Esophagus muscularis mucosa (tissue), 3 donors: ENCODE measurements around the gene KIF14.

Experiments
- EP300 ChIP-seq: sonication (generic); formaldehyde crosslinking; IDR thresholded peaks from one replicate; pipeline ENCODE4 v1.6.1; 2017; ENCODE audit warnings: antibody characterized with exemption
- TF ChIP-seq, protein P1 (sequence below), 3 experiments: fragments of 200-600 bp in 2 of 3; fragments of 450-650 bp in 1 of 3; sonication (generic) in 2 of 3; IDR thresholded peaks; one replicate each; pipeline ENCODE4 v1.5.1; 2017 to 2019; ENCODE audit warnings: antibody characterized with exemption in 3 of 3, mild to moderate bottlenecking in 2 of 3, moderate library complexity in 1 of 3

DNA sequence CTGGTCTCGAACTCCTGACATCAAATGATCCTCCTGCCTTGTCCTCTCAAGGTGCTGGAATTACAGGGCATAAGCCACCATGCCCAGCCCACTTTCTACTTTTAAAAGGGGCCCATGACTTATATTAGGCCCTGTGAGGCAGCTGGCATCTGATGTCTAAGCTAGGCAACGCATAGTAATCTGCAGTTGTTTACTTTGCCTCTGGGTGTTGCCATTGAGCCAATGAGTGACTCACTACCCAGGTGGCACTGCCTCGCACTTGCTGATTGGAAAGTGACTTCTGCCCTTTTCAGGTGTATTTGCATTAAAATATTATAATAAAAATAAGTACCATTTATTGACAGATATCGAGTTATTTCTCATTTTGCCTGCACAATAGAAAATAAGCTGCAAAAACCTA is 84.9 kb downstream of the KIF14 start:
- no peak for TF ChIP-seq EP300
- TF ChIP-seq, protein P1, sequence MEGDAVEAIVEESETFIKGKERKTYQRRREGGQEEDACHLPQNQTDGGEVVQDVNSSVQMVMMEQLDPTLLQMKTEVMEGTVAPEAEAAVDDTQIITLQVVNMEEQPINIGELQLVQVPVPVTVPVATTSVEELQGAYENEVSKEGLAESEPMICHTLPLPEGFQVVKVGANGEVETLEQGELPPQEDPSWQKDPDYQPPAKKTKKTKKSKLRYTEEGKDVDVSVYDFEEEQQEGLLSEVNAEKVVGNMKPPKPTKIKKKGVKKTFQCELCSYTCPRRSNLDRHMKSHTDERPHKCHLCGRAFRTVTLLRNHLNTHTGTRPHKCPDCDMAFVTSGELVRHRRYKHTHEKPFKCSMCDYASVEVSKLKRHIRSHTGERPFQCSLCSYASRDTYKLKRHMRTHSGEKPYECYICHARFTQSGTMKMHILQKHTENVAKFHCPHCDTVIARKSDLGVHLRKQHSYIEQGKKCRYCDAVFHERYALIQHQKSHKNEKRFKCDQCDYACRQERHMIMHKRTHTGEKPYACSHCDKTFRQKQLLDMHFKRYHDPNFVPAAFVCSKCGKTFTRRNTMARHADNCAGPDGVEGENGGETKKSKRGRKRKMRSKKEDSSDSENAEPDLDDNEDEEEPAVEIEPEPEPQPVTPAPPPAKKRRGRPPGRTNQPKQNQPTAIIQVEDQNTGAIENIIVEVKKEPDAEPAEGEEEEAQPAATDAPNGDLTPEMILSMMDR (IDR thresholded peaks at IDR 0.05) = no peak
